SK-N-SH treated with all-trans-retinoic acid at 6 μM for 48 hours (cell line): ENCODE data around the gene POLR3B.
"Not testable (repeated sequence)": the region's sequence is repeated elsewhere in the genome, so short reads cannot be mapped to it uniquely, and the experiment has no call there.

Experiments
- ARNTL ChIP-seq: fragments of 450-650 bp; formaldehyde crosslinking; IDR thresholded peaks from 2 replicates; pipeline ENCODE4 v1.5.0; 2020; ENCODE audit warnings: low read depth, mild to moderate bottlenecking, moderate library complexity, borderline replicate concordance
- ESRRG ChIP-seq: fragments of 250-450 bp; sonication (Bioruptor Pico); IDR thresholded peaks from 2 replicates; pipeline ENCODE4 v1.6.1; 2021; ENCODE audit warnings: mild to moderate bottlenecking
- ISL1 ChIP-seq: fragments of 250-450 bp; sonication (Bioruptor Pico); IDR thresholded peaks from 2 replicates; pipeline ENCODE4 v2.1.2; 2022; ENCODE audit warnings: mild to moderate bottlenecking, moderate library complexity
- PPARA ChIP-seq: fragments of 250-450 bp; sonication (Bioruptor Pico); IDR thresholded peaks from 2 replicates; pipeline ENCODE4 v1.5.0; 2020; ENCODE audit warnings: mild to moderate bottlenecking, borderline replicate concordance
- SNAI2 ChIP-seq: fragments of 250-450 bp; sonication (Bioruptor Pico); IDR thresholded peaks from 2 replicates; pipeline ENCODE4 v1.5.0; 2020; ENCODE audit warnings: mild to moderate bottlenecking, moderate library complexity
- TF ChIP-seq, protein P1 (sequence below): fragments of 250-450 bp; sonication (Bioruptor Pico); IDR thresholded peaks from 2 replicates; pipeline ENCODE4 v1.5.0; 2020; ENCODE audit warnings: mild to moderate bottlenecking, moderate library complexity
- TF ChIP-seq, protein P2 (sequence below): fragments of 250-450 bp; sonication (Bioruptor Pico); IDR thresholded peaks from 2 replicates; pipeline ENCODE4 v1.8.0; 2021; ENCODE audit warnings: low read depth, mild to moderate bottlenecking, moderate library complexity, borderline replicate concordance

DNA sequence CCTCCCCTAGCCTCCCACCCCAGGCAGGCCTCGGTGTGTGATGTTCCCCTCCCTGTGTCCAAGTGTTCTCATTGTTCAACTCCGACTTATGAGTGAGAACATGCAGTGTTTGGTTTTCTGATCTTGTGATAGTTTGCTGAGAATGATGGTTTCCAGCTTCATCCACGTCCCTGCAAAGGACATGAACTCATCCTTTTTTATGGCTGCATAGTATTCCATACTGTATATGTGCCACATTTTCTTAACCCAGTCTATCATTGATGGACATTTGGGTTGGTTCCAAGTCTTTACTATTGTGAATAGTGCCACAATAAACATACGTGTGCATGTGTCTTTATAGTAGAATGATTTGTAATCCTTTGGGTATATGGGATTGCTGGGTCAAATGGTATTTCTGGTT lies 108.1 kb downstream of the POLR3B start:
- TF ChIP-seq ISL1, SNAI2, ESRRG, PPARA, ARNTL (CRISPR knock-in tag): not testable (repeated sequence)
- TF ChIP-seq, protein P1, sequence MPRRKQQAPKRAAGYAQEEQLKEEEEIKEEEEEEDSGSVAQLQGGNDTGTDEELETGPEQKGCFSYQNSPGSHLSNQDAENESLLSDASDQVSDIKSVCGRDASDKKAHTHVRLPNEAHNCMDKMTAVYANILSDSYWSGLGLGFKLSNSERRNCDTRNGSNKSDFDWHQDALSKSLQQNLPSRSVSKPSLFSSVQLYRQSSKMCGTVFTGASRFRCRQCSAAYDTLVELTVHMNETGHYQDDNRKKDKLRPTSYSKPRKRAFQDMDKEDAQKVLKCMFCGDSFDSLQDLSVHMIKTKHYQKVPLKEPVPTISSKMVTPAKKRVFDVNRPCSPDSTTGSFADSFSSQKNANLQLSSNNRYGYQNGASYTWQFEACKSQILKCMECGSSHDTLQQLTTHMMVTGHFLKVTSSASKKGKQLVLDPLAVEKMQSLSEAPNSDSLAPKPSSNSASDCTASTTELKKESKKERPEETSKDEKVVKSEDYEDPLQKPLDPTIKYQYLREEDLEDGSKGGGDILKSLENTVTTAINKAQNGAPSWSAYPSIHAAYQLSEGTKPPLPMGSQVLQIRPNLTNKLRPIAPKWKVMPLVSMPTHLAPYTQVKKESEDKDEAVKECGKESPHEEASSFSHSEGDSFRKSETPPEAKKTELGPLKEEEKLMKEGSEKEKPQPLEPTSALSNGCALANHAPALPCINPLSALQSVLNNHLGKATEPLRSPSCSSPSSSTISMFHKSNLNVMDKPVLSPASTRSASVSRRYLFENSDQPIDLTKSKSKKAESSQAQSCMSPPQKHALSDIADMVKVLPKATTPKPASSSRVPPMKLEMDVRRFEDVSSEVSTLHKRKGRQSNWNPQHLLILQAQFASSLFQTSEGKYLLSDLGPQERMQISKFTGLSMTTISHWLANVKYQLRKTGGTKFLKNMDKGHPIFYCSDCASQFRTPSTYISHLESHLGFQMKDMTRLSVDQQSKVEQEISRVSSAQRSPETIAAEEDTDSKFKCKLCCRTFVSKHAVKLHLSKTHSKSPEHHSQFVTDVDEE (CRISPR knock-in tag): not testable (repeated sequence)
- TF ChIP-seq, protein P2, sequence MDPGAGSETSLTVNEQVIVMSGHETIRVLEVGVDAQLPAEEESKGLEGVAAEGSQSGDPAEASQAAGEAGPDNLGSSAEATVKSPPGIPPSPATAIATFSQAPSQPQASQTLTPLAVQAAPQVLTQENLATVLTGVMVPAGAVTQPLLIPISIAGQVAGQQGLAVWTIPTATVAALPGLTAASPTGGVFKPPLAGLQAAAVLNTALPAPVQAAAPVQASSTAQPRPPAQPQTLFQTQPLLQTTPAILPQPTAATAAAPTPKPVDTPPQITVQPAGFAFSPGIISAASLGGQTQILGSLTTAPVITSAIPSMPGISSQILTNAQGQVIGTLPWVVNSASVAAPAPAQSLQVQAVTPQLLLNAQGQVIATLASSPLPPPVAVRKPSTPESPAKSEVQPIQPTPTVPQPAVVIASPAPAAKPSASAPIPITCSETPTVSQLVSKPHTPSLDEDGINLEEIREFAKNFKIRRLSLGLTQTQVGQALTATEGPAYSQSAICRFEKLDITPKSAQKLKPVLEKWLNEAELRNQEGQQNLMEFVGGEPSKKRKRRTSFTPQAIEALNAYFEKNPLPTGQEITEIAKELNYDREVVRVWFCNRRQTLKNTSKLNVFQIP: not testable (repeated sequence)
